Measurements from ENCODE around the gene CTNND2.
"Not testable (repeated sequence)": the region's sequence is repeated elsewhere in the genome, so short reads cannot be mapped to it uniquely, and the experiment has no call there.

Gene CTNND2

DNA sequence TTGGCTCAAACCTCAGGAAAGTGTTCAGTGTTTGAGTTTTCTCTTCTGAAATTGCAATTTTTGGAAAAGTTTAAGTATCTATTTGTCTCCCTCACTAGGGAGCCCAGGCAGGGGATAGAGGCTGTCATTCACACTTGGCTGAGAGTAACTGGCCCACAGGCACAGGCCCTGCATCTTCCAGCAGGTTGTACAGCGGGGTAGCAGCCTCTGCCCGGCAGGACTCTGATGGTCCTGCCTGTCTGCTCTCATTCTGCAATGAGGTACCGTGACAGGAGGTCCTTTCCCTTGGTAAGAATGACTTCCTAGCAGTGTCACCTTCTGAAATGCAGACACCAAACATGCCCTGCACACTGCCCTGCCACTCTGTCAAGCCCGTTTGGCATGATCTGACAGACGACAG is 860.4 kb downstream of the CTNND2 start:
- DNase-seq (ENCODE audit: low spot score) = no peak

DNA sequence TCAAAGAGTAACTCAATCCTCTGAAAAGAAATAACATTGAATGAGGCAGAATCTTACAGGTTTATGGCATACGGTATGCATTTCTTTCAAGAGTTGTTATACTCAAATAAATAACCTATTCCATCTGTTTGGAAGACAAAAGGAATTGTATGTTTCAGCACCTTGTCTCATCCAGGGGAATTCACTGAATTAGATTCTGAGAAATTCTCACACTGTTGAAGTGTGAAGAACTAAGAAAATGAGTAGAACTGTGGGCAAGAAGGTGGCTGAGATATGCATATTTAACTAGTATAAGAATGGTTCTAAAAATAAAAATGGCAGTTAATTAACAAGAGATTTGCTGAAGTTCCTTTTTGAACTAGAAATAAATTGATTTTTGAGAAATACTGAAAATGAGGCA is 863.9 kb downstream of the CTNND2 start:
- no peak for DNase-seq (ENCODE audit: low spot score)

DNA sequence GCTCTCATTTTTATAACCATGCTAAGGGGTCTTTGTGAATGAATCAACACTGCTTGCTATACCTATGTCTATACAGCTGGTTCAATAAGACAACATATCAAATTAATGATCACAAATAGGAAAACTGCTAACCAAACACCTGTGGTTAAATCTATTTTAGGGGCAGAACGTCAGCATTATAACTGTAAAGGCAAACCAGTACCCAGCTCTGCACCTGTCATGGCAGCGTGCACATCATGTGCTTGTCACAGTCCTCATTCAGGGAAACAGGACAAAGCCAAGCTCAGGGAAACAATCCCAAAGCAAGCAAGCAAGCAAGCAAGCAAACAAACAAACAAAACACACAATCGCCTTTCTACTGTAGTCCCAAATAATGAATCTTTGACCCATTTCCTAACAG is 865.5 kb downstream of the CTNND2 start:
- no peak for DNase-seq (ENCODE audit: low spot score)

DNA sequence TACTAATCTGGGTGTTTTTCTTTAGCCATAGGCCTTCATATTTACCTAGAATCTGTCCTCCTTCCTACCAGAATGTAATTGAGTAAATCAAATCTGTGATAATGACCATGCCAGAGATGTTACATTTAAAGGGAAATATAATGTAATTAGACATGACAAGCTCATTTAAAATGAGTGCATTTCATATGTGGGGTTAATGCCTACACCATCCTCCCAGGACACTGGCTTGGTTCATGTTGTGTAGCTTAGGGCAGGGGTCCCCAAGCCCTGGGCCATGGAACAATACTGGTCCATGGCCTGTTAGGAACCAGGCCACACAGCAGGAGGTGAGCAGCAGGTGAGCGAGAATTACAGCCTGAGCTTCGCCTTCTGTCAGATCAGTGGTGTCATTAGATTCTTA is 866.3 kb downstream of the CTNND2 start:
- DNase-seq (ENCODE audit: low spot score) = peak; percentile 93

DNA sequence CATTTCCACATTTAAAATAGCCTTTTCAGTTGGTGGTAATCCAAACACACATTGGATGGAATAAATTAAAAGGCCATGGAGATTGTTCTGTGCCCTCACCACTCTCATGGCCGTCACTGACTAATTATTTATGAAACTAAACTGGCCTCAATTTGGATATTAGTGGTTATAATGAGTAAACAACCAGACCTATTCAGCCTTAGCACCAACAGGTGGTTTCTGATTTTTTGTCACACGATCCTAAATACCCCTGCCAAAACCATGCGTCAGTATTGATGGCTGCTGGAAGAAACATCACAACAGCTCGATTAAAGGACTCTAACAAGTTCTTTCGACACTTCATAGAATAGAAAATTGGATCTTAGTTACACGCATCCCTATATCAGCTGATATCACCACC is 867.2 kb downstream of the CTNND2 start:
- no peak for DNase-seq (ENCODE audit: low spot score)

DNA sequence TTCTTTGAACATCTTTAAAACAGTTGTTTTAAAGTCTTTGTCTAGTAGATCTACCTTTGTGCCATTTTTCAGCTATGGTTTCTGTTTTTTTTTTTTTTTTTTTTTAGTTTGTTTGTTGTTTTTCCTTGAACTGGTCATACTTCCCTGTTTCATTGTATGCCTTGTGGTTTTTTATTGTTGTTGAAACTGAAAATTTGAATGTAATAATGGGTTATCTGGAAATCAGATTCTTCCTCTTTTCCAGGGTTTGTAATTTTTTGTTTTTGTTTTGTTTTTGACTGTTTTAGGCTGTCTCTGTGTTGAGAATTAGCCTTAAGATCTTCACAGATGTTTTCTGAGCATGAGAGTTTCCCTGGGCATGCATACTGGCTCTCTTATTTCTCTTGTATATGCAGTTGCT is 873.6 kb downstream of the CTNND2 start:
- no peak for DNase-seq (ENCODE audit: low spot score)

DNA sequence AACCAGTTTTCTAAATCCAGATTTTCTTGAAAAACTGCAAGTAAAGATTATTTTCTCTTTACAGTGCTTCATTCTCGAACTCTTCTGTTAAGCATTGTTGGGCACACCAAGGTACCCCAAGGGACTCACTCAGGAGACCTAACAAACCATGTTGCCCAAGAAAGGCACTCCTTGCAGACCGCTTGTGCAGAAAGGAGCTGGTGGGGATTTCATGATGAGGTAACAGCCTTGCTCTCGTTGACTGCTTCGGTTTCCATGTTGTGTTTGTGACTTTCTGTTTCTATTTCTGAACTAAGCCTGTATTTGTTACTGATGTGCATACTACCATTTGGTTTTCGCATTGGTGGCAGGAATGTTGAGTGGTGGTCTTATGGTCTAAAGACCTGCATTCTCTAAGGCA is 876.6 kb downstream of the CTNND2 start:
- DNase-seq (ENCODE audit: low spot score) = no peak

DNA sequence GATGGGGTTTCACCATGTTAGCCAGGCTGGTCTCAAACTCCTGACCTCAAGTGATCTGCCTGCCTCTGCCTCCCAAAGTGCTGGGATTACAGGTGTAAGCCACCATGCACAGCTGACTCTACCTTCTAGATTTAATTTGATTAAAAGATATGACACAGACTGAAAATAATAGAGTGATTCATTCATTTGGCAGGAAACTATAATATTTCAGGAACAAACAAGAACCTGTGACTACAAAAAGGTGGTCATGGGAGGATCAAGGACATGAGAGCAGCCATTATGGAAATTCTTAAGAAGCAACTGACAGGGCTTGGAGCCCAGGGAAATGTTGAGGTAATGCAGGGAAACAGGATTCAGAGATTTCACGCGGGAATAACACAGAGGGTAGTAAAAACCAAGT is 877.7 kb downstream of the CTNND2 start:
- DNase-seq (ENCODE audit: low spot score) = no peak

DNA sequence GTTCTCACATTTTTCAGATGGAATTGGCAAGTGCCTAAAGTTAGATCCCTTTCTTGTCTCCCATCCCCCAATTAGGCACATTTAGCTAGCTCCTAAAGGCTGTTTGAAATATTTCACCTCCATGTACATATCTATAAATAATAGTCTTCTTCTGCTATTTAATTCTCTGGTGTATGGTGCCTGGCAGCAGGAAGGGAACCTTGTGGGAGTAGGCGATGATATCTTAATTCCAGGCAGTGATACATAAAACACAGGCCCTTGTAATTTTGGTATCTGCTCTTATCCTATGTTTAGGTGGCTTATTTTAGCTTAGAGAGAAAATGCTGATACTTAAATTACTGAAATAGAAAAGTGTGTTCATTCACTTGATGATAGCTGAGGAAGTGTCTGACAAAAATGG is 880.3 kb downstream of the CTNND2 start:
- DNase-seq (ENCODE audit: low spot score) = no peak

DNA sequence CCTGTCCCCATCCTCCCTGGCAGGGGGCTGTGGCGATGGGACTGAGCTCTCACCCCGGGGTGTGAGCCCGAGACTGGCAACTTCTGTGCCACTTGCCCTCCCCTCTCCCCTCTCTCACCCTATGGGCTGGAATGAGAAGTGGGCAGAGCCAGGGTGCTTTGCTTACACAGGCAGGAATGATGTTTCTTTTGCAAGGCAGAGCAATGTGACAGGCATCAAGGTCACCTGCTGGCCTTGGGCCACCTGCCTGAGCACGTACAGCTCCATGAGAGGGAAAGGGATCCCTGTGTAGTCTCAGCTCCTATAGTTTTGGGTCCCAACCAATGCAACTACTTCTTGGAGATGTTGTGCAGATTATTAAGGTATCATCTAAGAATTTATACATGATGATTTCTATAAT is 890.5 kb downstream of the CTNND2 start:
- DNase-seq (ENCODE audit: low spot score) = no peak

DNA sequence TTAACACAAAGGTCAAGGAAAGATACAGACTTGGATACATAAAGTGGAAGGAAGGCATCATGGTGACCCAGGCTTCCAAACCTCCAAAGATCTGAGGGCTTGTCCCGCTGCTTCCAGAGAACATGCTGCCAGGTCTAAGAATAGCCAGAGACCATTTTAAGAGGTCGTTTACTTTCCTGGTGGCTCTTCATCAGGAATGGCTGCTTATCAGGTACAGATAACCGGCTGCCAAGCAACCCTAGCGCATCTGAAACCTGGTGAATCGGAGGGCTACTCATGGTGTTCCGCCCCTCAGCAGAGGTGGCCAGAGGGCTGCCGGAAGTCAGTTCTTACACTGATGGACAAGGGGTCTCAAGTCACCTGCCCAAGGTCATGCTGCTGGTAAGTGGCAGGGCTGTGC is 892.0 kb downstream of the CTNND2 start:
- DNase-seq (ENCODE audit: low spot score) = no peak

DNA sequence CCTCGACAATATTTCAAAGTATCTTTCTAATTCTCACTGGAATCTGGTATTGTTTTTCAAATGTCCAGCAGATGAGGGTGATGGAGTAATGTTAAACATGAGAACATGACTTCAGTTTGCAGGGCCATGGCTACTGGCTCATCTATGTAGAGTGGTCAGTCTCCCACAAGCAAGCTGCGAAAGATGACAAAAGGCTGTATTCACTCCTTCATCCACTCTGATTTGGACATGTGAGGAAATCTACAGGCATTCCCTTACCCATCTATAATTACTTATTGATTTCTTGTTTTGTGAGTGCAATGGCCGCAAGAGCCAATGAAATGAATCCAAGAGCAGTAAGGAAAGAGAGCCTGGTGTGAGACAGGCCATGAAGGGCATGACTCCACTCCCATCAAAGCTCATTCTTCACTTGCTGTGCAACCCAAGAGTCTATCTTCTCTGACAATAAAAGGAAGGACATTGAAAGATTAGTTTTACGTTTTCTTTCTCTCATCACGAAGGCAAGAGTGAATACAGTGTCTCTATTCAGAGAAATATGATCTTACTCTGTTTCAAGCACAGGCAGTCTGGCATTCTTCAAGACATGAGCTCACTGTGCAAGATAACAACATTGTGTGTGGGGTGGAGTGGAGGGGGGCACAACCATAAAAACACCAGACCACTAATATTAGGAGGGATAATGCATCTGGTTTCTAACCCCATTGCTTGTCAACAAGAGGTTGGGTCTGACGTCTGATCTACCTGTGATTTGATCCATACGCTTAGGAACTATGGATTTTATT is 893.6 kb downstream of the CTNND2 start:
- peak; percentile 83 for DNase-seq (ENCODE audit: low spot score)

DNA sequence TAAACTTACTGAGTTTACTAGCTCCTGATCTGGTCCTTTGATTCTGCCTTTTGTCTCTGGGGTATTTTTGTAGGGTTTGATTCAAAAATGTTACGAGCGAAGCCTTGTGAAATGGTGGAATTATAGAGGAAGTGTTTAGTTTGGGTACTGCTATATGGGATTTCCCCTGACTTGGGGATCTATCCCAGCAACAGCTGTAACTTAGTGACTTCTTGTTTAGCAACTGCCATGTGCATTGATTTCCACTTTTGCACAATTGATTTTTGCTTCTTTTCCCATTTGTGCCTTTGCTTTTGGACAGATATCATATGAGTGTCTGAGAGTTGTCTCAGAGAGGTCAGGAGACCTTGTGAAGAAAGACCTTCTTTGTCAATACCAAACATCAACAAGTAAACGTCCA is 894.7 kb downstream of the CTNND2 start:
- DNase-seq (ENCODE audit: low spot score) = no peak

DNA sequence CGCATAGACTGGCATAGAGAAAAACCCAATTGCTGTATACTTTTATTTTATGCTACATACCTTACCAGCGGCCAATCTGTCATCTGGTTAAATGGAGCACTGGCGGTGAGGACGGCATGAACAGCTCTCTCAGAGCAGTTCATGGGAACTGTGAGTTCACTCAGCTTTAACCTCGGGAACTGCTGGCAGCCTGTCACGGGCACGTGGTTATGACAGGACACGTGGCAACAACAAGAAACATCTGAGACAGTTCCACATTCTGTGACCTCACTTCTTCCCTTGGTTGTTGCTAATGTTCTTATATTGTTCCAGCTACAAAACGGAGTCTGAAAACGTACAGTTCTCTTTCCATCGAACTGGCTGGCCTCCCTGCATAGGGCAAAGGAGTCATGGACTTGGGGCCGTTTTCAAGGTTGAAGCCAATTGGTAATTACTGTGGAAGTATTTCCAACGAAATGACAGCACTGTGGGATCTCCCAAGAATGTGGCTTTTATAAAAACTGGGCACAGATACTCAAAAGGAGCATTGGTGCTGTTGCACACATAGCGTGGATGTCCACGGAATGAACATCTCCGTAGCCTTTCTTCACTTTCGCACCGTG is 896.9 kb downstream of the CTNND2 start:
- DNase-seq (ENCODE audit: low spot score) = no peak

DNA sequence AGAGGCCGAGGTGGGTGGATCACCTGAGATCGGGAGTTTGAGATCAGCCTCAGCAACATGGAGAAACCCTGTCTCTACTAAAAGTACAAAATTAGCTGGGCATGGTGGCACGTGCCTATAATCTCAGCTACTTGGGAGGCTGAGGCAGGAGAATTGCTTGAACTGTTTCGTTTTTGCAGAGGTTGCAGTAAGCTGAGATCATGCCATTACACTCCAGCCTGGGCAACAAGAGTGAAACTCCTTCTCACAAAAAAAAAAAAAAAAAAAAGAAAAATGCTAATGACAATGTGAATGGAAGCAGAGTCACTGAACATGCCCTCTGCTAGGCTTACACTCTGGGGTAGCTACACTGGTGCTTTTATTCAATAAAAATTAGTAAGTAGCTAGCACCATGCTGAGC is 899.7 kb downstream of the CTNND2 start:
- DNase-seq (ENCODE audit: low spot score) = not testable (repeated sequence)

DNA sequence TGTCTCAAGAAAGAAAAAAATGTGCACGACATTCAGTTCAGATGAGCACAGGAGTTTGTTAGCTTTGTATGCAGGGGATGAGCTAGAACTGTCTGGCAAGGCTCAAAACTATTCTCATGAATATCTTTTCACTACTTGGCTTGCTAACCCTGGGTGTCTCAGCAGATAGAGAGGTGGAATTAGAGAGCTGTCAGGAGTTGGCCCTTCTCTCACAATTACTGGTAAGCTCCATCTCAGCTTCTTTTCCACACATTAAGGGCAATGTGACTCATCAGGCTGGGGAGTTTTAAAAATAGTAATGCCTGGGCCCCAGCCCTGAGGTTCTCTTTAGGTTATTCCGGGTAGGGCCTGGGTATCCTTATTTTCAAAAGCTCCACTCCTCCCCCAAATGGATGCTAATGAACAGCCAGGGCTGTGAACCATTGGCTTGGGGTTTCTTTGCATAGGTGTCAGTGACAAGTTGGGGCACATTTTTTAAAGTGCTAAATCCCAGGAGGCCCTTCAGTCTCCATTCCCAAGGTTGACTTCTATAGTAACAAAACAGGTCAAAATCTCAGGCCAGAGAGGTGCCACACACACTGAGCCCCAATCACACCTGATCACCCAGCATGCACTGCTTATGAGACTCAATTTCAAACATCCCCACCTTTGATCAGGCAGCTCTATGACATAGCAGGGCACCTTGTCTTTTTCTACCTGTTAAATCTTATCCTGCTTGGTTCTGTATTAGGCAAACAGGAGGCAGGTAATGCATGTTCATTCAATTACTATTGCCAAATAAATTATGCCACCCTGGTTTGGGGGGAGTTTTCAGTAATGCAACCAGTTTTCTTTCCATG is 903.5 kb downstream of the CTNND2 start:
- DNase-seq (ENCODE audit: low spot score) = no peak

DNA sequence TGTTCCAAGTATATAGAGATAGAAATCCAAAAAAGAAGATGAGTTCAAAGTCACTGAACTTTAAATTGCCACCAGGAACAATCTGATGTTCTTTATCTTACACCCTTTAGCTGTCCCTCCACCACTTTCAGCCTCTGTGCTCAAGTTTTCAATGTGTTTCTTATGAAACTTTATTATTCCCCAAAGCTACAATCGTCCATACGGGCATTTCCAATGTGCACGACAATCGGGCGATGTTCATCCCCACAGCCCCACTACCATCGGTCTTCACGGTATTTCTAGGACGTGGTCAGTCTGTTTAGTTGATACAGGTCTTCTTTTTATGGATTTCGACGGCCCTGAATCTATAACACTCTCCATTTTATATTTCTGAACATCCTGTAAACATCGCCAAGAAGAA is 904.5 kb downstream of the CTNND2 start:
- no peak for DNase-seq (ENCODE audit: low spot score)

DNA sequence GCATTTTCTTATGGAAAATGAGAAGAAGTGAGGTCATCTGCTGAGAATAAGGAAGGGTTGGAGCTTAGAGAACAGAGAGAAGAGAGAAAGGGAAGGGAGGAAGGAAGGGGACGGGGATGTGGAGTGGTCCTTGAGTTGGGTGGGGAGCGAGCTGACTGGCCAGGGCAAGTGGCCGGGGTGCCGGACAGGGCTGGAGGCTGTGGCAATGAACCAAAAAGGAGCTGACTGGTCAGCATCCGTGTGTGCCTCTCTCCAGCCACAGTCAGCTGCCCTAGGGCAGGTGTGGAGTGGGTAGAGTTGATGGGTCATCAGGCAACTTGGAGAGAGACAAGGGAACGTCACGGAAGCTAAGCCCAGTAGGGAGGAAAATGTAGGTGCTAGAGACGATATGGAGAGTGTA is 908.4 kb downstream of the CTNND2 start:
- no peak for DNase-seq (ENCODE audit: low spot score)

DNA sequence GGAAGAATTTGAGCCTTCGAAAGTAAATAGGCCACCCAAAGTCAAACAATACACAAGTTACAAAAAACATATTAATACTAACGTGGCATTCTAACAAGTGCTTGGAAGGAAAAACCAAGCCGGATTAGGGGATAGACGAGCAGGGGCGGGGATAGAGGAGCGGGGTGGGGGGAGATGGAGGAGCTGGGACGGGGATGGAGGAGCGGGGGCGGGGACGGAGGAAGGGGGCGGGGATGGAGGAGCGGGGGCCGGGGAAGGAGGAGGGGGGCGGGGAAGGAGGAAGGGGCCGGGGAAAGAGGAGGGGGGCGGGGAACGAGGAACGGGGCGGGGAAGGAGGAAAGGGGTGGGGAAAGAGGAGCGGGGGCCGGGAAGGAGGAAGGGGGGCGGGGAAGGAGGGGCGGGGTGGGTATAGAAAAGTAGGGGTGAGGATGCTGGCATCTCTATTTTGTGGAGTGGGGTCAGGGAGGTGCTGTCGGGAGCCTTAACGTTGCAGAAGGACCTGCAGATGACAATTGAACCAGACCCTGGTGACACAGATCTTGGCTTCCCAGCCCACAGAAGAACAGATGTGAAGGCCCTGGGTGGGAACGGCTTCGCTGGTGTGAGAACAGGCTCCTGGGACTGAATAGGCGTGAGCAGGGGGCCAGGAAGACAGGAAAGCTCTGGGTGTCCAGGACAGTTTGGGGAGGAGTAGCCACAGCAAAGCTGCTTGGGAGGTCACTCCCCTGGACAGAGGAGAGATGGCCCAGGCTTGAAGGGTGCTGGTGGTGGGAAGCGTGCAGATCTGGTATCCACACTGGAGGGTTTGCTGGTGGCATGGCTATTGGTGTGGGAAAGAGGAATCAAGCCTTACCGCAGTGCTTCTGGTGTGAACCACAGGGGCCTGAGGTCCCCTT is 909.9 kb downstream of the CTNND2 start:
- DNase-seq (ENCODE audit: low spot score) = no peak

DNA sequence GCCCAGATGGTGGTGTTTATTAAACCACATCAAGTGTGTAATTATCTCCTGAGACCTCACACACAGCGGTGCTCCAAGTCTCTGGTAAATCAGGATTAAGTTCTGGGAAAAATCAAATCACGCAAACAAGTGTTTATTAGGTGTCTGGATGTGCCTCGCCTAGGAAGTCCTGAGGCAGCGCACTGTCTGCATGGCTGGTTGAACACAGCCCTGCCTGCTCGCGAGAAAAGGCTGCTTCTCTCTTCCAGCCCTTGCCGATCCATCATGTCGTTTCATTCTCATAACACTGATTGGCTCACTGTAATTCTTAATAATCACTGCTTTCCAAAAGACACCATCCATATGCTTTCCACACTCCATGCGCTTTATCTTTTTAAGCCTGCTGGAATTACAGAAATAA is 913.6 kb downstream of the CTNND2 start:
- DNase-seq (ENCODE audit: low spot score) = no peak

DNA sequence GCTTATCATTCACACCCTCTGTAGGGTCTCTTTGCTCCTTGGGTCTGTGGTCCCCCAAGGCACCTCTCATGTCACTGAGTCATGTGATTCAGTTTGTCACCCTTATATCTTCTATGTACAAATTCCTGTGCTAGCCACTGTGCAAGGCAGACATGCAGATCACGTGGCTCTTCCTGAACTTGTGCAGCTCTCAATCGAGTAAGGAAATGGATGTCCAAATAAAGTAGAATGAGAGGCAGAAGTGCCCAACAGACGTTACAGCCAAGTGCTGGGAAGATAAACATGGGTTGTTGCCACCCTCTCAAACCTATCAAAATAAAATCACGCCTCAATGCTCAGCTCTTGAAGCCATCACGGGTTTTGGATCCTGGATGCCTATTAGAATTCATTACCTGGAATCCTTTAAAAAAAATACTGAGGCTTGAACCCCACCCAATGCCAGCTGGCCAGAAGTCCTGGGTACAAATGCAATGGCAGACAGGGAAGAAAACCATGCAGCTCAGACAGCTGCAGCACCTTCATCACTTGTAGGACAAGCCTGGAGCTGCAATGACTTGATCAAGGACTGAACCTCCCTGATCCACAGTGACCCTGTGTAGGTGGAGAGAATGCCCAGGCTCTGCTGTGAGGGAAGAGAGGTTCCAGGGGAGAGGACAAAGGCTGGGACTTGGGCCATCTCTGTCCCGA is 914.5 kb downstream of the CTNND2 start:
- no peak for DNase-seq (ENCODE audit: low spot score)

All from SK-N-DZ (cell line).